Loucy (cell line): ENCODE results near the gene RSBN1.

Experiments
- CTCF ChIP-seq: fragments of 200-600 bp; sonication (generic); conservative IDR thresholded peaks from 2 replicates; pipeline ENCODE4 v1.5.1; 2014; ENCODE audit warnings: mild to moderate bottlenecking, antibody characterized with exemption, low read length
- EZH2phosphoT487 ChIP-seq: fragments of 200-600 bp; IDR thresholded peaks from 2 replicates; pipeline ENCODE4 v1.6.1; 2018; ENCODE audit warnings: antibody characterized with exemption, mild to moderate bottlenecking, moderate library complexity, borderline replicate concordance

DNA sequence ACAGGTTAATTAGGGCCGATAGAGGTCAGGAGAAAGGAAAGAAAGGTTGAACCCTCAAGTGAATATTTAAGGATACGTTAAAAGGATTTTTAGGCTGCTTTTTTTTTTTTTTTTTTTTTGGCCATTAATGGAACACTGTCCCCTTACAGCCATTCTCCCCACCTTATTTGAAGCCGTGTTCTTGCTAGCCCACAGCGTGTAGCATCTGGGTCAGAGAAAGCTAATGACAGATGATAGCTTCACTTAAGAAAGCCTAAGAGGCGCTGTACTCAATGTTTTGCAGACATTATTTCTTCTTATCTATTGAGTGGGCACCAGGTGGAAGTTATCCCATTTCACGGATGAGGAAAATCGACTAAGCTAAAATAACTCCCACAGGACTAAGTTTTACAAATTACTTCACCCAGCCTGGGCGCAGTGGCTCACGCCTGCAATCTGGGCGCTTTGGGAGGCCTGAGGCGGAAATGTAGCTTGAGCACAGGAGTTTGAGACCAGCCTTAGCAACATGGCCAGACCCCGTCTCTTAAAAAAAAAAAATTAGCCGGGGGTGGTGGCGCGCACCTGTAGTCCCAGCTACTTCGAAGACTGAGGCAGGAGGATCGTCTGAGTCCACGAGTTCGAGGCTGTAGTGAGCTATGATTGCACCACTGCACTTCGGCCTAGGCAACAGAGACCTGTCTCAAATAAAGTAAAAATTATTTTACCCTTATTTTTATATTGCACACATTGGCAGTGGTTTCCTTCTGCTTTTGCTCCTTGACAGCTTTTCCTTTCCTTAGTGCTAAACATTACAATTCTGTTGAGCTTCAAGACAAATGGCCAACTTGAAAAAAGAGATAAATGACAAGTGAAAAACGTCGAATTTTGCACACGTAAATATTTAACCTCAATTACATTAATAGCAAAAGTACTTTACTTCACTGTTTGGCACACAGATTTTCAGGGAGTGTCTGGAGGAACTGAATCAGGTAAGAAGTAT is 51.9 kb downstream of the RSBN1 start:
- 0 out of 2 replicates have a peak, but pooled peaks have one; percentile 9 for TF ChIP-seq CTCF
- TF ChIP-seq EZH2phosphoT487 = no peak
